SU-DHL-6 (cell line): ENCODE data around the gene GCNT2.

ENCODE experiments used
- H2AFZ ChIP-seq: fragments of 200-600 bp; sonication (generic); 2 replicates; pipeline ENCODE4 v1.6.1; 2014; ENCODE audit warnings: low read depth, mild to moderate bottlenecking, moderate library complexity, mixed read lengths, antibody characterized with exemption, low read length; ENCODE audit not compliant: severe bottlenecking
- H3F3A ChIP-seq: fragments of 200-600 bp; shearing (Covaris generic); 2 replicates; pipeline ENCODE4 v1.6.0; 2016; ENCODE audit warnings: antibody characterized with exemption, mild to moderate bottlenecking; ENCODE audit not compliant: insufficient read depth
- H3K27ac ChIP-seq: fragments of 200-600 bp; sonication (generic); 2 replicates; pipeline ENCODE4 v1.5.1; 2016; ENCODE audit warnings: low read depth, mild to moderate bottlenecking, low read length, moderate library complexity, mixed read lengths
- H3K27me3 ChIP-seq: fragments of 200-600 bp; sonication (generic), shearing (Covaris generic); 2 replicates; pipeline ENCODE4 v1.6.0; 2014; ENCODE audit warnings: mild to moderate bottlenecking, low read length
- H3K36me3 ChIP-seq: fragments of 200-600 bp; sonication (generic); 2 replicates; pipeline ENCODE4 v1.6.1; 2014; ENCODE audit warnings: mild to moderate bottlenecking, low read length, mixed read lengths
- H3K4me2 ChIP-seq: fragments of 300-600, 200-600 bp; shearing (Covaris generic), sonication (generic); 2 replicates; pipeline ENCODE4 v1.6.0; 2014; ENCODE audit warnings: low read length, low read depth, mild to moderate bottlenecking; ENCODE audit not compliant: poor library complexity, severe bottlenecking
- H3K4me3 ChIP-seq: fragments of 200-600 bp; sonication (generic); 2 replicates; pipeline ENCODE4 v1.5.1; 2014; ENCODE audit warnings: antibody characterized with exemption, low read length, mild to moderate bottlenecking, mixed read lengths; ENCODE audit not compliant: insufficient read depth, poor library complexity, severe bottlenecking
- H3K79me2 ChIP-seq: fragments of 200-600 bp; sonication (generic); 2 replicates; pipeline ENCODE4 v1.6.1; 2014; ENCODE audit warnings: mild to moderate bottlenecking, low read length, moderate library complexity; ENCODE audit not compliant: insufficient read depth
- H3K9ac ChIP-seq: fragments of 200-600 bp; sonication (generic); 2 replicates; pipeline ENCODE4 v1.7.0; 2014; ENCODE audit warnings: mild to moderate bottlenecking, low read length
- H3K9me2 ChIP-seq: fragments of 200-600 bp; sonication (generic); replicated peaks from 2 replicates; pipeline ENCODE4 v1.6.1; 2014; ENCODE audit warnings: low read length; ENCODE audit not compliant: insufficient read depth
- H3K9me3 ChIP-seq: fragments of 200-600 bp; sonication (generic); 2 replicates; pipeline ENCODE4 v1.6.1; 2014; ENCODE audit warnings: low read length, mixed read lengths; ENCODE audit not compliant: insufficient read depth
- H4K20me1 ChIP-seq: fragments of 200-600 bp; sonication (generic); 2 replicates; pipeline ENCODE4 v1.6.1; 2014; ENCODE audit warnings: low read depth, mild to moderate bottlenecking, antibody characterized with exemption, low read length, moderate library complexity, mixed read lengths
- CTCF ChIP-seq: fragments of 200-600 bp; sonication (generic); IDR thresholded peaks from one replicate; pipeline ENCODE4 v1.5.1; 2017; ENCODE audit warnings: antibody characterized with exemption, mild to moderate bottlenecking, low read length, moderate library complexity; ENCODE audit not compliant: insufficient read depth, poor library complexity, severe bottlenecking
- EZH2phosphoT487 ChIP-seq: fragments of 200-600 bp; sonication (generic), shearing (Covaris generic); conservative IDR thresholded peaks from 2 replicates; pipeline ENCODE4 v1.6.1; 2018; ENCODE audit warnings: mild to moderate bottlenecking, antibody characterized with exemption, low read length, moderate library complexity, mixed read lengths

Gene GCNT2

GRCh38 chr6:10547809-10548208 is 26.7 kb downstream of the GCNT2 start:
- Histone ChIP-seq H3K9ac (no peak overlapping the region), H3K4me2 (no peak overlapping the region), H3K27me3 (no peaks in the 10 kb centered on the region), H3F3A (peaks cover 5% of the 10 kb centered on the region; the same call in 1 of the 2 replicates), H3K4me3 (no peak overlapping the region), H3K79me2 (peaks cover 84% of the 10 kb centered on the region), H3K9me3 (no peaks in the 10 kb centered on the region), H3K9me2 (no peaks in the 10 kb centered on the region), H2AFZ (no peak overlapping the region), H3K27ac (no peak overlapping the region), H3K36me3 (no peaks in the 10 kb centered on the region), H4K20me1 (peaks cover 5% of the 10 kb centered on the region; the same call in 1 of the 2 replicates)
- no peak for TF ChIP-seq EZH2phosphoT487
- no peak for TF ChIP-seq CTCF

DNA sequence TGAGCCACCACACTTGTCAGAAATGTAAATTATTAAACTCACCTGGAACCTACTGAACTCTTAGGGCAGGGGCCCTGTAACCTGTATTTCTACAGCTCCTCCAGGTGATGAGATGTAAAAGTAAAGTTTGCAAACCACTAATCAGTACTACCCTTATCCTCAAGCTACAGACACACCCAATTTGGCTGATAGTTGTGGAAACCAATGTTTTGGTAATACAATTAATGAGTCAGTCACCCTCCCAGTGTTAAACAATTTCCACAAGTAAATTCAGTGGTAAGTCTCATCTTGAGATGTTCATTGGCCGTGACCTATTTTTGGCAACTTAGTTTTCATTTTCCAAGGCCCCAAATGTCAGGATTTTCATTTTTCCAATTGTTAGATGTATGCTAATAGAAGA is 29.6 kb downstream of the GCNT2 start:
- Histone ChIP-seq H2AFZ (no peak overlapping the region), H3F3A (peaks cover 5% of the 10 kb centered on the region; the same call in 1 of the 2 replicates), H3K4me3 (no peak overlapping the region), H3K4me2 (no peak overlapping the region), H3K9me3 (no peaks in the 10 kb centered on the region), H3K27me3 (no peaks in the 10 kb centered on the region), H3K9me2 (no peaks in the 10 kb centered on the region), H3K36me3 (no peaks in the 10 kb centered on the region), H3K9ac (no peak overlapping the region), H3K27ac (no peak overlapping the region), H3K79me2 (peaks cover 84% of the 10 kb centered on the region), H4K20me1 (peaks cover 5% of the 10 kb centered on the region; the same call in 1 of the 2 replicates)
- no peak for TF ChIP-seq EZH2phosphoT487
- no peak for TF ChIP-seq CTCF

DNA sequence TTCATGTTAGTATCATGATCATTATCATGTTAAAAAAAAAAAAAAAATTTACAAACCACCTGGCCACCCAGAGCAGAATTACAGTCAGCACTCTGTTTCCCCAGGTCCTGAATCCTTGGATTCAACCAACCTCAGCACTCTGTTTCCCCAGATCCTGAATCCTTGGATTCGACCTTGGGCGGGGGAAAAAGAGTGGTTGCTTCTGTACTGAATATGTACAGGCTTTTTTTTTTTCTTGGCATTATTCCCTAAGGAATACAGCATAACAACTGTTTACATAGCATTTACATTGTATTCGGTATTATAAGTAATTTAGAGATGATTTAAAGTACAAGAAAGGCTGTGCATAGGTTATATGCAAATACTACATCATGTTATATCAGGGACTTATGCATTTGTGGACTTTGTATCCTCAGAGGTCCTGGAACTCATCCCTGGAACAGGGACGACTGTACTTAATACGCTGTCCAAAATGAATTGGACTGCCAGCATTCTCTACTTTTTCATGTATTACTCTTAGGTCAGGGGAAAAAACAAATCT is 31.2 kb downstream of the GCNT2 start:
- TF ChIP-seq CTCF = no peak
- TF ChIP-seq EZH2phosphoT487 = no peak
- Histone ChIP-seq H3K4me3 (no peak overlapping the region), H3K9me3 (no peaks in the 10 kb centered on the region)

More for the DNA sequence above, 31.2 kb downstream of the GCNT2 start:
- H2AFZ ChIP-seq = no peak overlapping the region
- H3K27ac ChIP-seq = no peak overlapping the region
- H3K36me3 ChIP-seq = no peaks in the 10 kb centered on the region
- no peak overlapping the region for H3K9ac ChIP-seq
- H3K4me2 ChIP-seq = no peak overlapping the region
- no peaks in the 10 kb centered on the region for H3K27me3 ChIP-seq
- peaks cover 77% of the 10 kb centered on the region for H3K79me2 ChIP-seq
- no peaks in the 10 kb centered on the region for H3F3A ChIP-seq
- peaks cover under 1% of the 10 kb centered on the region; the same call in 1 of the 2 replicates for H4K20me1 ChIP-seq
- no peaks in the 10 kb centered on the region for H3K9me2 ChIP-seq
